Stimulated activated CD8-positive, alpha-beta memory T cell treated with anti-CD3 and anti-CD28 coated beads, Interleukin-4, amount 100 ng/mL, for 1 hour (primary cell): ENCODE measurements around the gene CPEB3.
"Not testable (repeated sequence)": the region's sequence is repeated elsewhere in the genome, so short reads cannot be mapped to it uniquely, and the experiment has no call there.

Experiments used
- DNase-seq, 2 donors: peaks; one replicate each; pipeline ENCODE4 v3.0.0-alpha.2; 2020; ENCODE audit warnings: low read depth in 2 of 2, low spot score in 1 of 2

CPEB3 gene

DNA sequence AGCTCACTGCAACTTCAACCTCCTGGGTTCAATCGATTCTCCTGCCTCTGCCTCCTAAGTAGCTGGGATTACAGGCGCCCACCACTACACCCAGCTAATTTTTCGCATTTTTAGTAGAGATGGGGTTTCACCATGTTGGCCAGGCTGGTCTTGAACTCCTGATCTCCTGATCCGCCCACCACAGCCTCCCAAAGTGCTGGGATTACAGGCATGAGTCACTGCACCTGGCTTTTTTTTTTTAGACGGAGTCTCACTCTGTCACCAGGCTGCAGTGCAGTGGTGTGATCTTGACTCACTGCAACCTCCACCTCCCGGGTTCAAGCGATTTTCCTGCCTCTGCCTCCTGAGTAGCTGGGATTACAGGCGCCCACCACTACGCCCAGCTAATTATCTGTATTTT lies 75.7 kb downstream of the CPEB3 start:
- DNase-seq = not testable (repeated sequence)

DNA sequence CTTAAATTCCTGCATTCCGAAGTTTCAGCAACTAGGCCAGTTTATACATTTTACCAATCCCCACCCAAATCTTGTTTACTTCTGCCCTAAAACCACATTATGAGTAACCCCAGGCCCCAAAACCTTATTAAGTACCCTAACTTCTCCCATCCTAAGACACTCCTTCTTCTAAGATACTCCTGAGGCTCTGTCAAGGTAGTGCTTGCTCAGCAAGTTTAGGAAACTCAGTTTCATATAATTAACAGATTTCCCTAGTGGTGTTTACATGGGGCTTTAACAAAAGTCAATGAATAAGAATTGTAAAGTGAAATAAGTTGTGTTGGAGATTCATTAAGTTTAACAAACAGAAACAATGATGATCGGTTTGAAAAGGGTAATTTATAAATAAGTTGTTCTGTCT lies 77.8 kb downstream of the CPEB3 start:
- DNase-seq = no peak

DNA sequence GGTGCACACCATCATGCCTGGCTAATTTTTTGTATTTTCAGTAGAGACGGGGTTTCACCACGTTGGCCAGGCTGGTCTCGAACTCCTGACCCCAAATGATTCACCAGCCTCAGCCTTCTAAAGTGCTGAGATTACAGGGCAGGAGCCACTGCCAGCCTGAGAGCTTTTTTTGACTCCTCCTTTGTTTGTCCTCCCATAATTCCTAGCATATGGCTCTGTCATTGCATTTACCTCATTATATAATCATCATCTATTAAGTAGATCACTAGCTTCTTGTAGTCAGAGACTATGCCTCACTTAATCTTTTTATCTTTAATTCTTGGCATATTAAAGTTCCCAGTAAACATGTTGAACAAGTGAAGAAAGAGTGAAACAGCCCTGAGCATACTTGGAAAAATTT lies 82.1 kb downstream of the CPEB3 start:
- DNase-seq = no peak

DNA sequence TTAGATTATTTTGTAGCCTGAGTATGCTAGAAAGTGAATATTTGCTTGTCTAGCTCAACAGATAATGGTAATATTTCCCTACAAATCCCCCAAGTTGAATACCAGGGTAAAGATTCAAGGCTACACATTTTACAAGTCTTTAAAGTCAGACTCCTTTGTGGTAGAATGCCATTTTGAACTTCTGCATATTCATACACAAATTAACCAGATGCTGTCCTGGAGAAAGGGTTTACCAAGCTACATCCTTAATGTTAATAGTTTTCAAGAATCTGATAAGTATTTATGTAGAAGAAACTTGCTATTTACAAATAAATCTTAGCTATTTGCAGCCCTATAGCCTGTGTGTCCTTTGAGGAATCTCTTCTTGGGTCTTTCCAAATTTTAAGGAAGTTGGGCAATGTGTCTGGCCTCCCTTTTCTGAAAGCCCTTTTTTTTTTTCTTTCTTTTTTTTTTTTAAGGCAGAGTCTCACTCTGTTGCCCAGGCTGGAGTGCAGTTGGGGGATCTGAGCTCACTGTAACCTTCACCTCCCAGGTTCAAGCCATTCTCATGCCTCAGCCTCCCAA lies 82.6 kb downstream of the CPEB3 start:
- DNase-seq = no peak

DNA sequence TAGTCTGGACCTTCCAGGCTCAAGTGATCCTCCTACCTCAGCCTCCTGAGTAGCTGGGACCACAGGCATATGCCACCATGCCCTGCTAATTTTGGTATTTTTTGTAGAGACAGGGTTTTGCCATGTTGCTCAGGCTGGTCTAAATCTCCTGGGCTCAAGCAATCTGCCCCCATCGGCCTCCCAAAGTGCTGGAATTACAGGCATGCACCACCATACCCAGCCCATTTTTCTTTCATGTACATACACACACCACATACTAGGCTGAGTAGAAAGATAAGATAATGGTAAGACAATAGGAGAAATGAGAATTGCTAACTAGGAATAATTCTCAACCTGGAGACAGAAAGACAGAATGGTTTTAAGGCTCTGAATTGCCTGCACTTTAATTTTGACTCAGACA lies 83.8 kb downstream of the CPEB3 start:
- no peak for DNase-seq

DNA sequence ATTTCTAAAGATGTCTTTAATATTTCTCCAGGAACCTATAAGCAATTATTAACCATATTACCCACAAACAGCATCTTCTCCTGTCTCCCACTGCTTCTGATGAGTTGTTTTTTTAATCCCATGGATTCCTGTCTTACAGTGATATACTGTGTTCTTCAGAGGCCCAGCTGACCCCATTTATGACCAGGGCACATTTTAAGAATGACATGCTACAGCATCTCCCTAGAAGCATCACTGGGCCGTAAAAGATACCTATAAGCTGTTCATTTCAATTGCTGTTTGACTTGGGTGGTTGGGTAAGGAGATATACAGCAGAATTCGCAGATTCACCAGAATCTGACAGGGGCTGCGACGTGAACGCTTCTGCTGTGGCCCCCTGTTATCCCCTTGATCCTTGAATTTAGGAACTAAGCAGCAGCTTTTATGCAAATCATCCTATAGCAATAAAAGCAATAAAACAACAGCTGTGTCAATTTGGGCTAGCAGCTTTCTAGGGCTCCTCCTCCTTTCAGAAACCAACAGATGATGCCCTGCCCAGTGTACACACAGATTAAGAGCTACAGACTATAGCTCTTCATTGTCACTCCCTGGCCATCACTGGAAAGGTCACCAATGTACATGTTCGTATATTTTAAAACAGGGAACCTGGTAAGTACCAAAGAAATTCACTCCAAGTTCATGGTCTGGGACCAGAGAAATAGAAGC lies 86.8 kb downstream of the CPEB3 start:
- no peak for DNase-seq

DNA sequence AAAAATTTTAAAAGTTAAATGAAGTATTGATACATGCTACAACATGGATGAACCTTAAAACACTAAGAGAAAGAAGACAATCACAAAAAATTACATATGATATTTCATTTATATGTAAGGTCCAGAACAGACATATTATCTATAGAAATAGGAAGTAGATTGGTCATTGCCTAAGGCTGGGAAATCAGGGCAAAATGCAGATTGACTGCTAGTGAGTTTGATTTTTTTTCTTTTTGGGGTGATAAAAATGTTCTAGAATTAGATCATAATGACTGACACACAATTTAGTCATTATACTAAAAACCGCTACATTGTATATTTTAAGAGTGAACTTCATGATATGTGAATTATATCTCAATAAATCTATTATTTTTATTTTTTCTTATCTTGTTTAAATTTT lies 88.3 kb downstream of the CPEB3 start:
- no peak for DNase-seq

DNA sequence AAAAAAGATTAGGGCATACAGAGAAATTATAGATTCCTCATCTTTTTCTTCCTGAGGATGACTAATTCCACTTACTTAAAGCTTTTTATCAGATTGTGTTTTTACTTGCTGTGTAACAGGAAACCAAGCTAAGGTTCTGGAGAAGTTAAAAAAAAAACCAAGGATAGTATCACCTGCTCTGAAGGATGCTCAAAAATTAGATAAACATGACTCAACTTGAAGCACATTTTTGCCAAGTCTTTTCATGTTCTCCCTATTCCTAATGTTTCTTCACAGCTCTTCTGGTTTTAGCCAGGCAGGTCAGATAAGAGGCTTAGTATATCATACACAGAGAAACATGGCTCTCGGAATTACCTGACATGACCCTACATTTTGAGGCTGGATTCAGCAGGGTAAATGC lies 90.3 kb downstream of the CPEB3 start:
- DNase-seq = no peak

DNA sequence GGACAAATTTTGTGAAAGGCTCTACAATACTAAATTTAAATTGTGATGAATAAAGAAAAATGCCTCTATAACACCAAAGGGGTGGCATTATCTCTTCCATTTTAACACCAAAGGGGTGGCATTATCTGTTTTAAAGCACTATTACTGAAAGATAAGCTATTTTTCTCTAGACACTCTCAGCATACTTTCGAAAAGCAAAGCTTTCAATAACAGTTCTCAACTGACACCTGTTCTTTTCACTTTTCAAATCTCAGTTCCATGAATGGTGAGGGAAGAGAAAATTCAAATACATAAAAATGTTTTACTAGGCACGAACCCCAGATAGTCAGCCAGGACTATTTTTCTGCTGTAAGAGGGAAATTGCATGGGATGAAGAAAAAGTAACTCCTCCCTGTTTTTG lies 103.8 kb downstream of the CPEB3 start:
- no peak for DNase-seq

DNA sequence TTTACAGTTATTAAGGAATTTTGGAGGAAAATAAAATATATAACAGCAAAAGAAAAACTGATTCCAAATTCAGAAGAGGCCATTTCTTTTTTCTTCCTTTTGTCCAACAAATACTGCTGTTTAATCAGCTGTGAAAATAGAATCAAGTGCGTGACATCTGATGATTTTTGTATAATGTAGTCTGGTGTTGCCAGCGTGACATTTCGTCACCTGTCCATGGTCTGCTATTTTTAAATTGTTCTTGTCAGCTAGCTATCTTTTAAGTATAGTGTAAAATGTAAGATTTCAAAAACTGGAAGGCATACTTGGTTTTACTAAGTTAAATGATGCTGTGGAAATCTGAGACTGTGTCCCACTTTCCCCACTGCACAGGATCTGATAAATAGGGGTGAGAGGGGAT lies 105.9 kb downstream of the CPEB3 start:
- DNase-seq = no peak

DNA sequence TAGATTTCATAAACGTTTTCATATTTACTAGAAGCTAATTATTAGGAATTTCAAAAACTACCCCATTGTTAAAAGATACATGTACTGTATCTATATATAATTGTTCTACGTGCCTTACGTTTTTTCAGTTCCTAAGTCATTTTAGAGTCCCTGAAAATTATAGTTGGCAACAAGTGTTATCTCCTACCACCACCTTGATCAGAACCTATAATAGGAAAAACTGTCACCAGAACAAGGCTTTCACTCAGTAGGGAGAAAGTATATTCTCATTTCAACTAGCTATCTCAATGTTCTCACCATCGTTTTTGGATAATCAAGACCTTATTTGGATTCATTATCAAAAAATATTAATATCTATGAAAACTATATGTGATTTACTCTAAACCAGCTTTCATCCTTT lies 107.7 kb downstream of the CPEB3 start:
- DNase-seq = no peak

DNA sequence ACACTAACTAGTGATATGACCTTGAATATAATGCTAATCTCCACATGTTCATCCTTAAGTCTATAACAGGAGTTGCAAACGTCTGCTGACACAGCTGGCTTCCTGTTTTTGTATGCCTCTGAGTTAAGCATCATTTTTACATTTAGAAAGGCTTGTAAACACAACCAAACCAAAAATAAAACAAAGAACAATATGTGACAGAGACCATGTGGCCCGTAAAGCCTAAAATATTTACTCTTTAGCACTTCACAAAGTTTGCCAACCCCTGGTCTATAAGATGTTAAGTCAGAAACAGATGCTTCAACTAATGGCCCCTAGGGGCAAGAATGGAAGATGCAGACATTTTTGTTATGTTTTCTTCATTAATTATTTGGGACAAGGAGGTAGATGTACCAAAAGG lies 109.3 kb downstream of the CPEB3 start:
- no peak for DNase-seq

DNA sequence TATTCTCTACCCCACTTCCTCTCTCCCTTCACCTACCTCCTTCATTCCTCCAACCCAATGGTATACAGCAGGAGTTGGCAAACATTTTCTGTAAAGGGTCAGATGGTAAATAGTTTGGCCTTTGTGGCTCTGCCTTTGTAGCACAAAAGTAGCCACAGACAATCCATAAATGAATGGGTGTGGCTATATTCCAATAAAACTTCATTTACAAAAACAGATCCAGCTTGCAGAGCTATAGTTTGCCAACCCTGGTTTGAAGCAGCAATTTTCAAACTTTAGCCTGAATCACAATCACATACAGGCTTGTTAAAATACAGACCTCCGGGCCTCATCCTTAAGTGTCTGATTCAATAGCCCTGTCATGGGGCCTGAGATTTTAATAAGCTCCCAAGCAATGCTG lies 110.5 kb downstream of the CPEB3 start:
- no peak for DNase-seq

DNA sequence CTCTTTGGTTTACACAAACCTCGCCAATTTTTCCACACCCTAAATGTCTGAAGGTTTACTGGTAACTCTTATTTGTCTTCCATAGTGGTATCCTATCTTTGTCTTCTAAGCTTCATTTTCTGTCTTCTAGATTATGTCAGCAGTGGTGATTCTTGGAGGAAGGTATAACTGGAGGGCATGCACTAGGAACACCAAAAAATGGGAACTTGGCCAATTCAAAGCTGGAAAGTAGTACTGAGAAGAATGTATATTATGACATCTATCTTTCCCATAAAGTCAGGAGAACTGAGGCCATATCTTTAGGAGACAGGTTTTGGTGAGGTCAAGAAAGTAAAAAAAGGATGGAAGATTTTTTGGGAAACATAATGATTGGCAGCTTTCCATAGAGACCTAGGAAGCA lies 113.3 kb downstream of the CPEB3 start:
- DNase-seq = no peak

DNA sequence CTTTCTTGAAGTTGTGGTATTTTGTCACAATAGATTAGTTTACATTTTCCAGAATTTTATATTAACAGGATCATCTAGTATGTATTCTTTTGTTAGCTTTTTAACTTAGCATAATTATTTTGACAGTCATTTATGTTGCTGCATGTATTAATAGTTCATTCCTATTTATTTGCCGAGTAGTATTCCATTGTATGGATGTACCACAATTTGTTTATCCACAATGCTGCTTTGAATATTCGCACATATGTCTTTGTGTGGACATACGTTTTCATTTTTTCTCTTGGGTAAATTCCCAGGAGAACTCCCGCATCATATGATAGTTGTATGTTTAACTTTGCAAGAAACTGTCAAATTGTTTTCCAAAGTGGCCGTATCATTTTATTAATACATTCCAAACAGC lies 115.7 kb downstream of the CPEB3 start:
- DNase-seq = no peak

DNA sequence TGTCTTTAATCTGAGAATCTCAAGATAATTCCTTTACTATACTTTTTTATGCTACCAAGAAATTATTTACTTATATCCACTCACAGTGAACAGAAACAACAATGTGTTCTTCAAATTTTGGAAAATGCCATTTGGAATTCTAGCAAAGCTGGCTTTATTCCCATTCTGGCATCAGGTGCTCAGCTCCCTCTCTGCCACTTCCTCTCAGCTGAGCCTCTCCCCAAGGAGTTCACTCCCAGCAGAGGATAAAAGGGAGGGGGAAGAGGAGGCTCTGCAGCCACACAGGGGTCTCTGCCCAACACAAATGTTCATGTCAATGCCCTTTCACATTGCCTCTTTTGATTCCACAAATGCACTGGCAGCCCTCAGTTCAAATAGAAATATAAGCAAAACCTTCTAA lies 116.9 kb downstream of the CPEB3 start:
- DNase-seq = no peak

DNA sequence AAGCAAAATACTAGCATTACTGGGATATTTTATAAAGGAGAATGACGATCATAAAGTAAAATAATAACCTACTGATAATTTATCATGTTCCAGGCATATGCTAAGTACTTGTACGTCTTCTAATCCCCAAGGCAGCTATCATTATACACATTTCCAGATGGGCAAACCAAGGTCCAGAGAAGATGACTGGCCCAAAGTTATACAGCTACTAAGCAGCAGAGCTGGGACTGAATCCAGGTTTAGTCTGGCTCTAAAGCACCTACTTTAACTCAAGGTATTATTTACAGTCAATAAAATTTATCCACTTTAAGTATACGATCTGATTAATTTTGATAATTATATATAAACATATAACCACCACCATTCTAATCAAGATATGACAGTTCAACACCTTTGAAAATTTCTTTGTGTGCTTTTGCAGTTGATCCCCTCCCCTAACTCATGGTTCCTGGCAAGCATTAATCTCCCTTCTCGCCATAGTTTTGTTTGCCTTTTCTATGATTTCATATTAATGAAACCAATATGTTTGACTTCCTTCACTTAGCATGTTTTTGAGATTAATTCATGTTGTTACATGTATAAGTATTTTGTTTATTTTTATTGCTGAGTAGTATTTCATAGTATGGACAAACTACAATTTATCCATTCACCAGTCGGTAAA lies 126.7 kb downstream of the CPEB3 start:
- DNase-seq = no peak

DNA sequence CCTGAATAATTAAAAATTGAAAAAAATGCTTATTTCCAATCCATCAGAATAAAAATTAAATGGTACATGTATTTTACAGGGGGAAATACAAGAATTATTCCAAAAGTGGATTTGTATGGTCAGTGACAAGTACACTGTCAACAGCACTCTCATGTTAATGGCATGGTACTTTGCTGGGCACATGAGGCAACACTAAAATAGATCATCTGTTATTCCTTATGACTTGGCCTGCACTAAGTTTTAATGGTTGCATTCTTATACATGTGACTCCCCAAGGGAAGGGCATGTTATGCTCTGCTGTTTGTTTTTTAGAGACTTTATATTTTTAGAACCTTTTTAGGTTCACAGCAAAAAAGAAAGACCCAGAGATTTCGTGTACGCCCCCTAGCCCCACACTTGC lies 128.3 kb downstream of the CPEB3 start:
- DNase-seq = no peak

DNA sequence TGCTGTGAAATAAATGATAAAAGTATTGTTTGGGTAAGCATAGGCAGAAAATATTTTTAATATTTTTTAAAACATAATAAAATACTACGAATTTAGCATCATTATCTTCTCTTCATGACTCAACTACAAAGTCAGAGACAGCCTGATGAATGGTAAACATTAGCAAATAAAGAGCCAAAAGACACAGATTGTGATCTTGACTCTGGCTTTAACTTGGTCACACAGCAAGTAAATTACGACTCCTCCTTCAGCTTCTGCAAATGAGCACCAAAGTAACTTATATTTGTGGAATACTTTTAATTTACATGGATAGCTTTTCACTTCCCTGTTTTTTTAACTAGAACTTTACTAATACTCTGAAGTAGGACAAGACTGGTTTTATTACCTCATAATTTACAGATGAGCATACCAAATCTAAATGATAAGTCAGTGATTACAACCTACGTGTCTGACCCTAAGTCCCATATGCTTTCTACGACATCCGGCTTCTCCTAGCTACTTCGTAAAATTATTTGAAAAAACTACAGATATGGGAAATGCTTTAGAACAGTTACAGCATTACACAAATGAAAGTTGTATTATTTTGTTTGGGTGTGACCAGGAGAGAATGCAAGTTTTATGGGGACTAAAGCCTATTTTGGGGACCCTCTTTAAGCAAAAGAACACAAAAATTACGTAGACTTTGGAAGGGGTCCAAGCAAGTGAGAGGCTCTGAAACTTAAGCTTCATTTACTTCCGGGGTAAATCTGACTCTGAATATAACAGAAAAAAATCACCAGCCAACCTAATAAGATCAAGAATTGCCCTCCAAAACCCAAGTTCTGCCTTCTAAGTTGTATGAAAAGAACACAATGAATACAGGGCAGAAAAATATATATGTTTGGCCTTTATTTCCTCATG lies 133.8 kb downstream of the CPEB3 start:
- DNase-seq = no peak

DNA sequence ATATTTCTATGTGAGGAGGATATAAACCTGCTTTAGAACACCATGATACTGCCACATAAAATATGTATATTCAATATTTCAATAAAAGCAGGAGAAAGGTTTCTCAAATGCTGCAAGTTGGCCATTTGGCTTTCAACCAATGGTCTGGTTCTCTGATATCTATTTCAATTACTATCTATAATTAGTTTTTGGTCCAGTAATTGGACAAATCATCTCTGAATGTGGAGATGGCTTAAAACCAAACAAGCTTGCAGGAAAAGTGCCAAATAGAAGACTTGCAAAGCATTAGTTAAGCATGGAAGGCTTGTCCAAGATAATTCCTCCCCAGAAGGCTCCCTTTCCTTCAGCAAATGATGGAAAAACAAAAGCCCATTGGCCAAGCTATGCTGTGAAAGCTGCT lies 140.1 kb downstream of the CPEB3 start:
- DNase-seq = no peak

DNA sequence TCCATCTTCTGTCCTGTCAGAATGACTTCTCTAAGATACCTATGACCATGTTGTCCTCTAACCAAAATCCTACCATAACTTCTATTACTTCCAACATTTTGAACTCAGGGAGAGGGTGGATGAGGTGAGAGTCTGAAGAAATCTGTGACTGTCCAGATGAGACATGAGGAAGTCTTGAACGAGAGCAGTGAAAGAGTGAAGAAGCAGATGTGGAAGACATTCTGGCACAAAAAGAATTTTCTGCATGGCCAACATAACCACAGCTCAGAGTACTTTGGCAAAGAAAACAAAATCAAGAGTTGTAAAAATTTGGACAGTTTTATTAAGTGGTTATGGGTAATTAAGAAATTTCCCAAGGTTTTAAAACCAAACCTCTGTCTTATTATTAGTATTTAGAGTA lies 141.6 kb downstream of the CPEB3 start:
- no peak for DNase-seq

DNA sequence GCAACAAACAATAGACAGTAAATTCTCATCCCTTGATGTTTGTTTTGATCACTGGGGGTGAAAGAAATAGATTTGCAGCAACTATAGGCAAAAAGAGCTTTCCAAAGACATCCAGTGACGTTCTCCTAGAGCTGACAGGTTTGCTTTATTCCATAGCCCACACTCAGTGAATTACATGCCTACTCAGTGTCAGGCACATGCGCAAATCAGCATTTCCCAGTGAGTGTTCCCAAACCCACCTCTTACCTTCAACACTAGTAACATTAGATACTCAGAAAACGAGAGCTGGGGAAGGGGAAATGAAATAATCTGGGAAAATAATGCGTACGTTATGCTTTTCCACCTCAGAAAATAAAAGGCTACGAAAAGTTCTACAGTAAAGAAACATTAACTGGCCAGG lies 144.1 kb downstream of the CPEB3 start:
- DNase-seq = no peak
